GM23338 (cell line): ENCODE results near the gene NRIP3. TPM values are rescaled to one million over a fixed set of nuclear protein-coding genes. Genes with fewer than 3 reads are reported as not detected.

Experiments used
- ATAC-seq: fragments of 200-7000 bp; cut with Tn5 transposase; 3 replicates; pipeline ENCODE4 v1.9.1; 2020
- DNase-seq: peaks from one replicate; pipeline ENCODE4 v3.0.0-alpha.2; 2015; ENCODE audit warnings: low spot score
- H2AFZ ChIP-seq: fragments of 200-600 bp; sonication (generic); 2 replicates; pipeline ENCODE4 v1.8.0; 2016; ENCODE audit warnings: antibody characterized with exemption, mild to moderate bottlenecking, moderate library complexity
- H3F3A ChIP-seq: fragments of 200-600 bp; sonication (generic); replicated peaks from 2 replicates; pipeline ENCODE4 v1.8.0; 2017; ENCODE audit warnings: antibody characterized with exemption, mixed run types, low read depth
- H3K27ac ChIP-seq: fragments of 200-600 bp; sonication (generic); 2 replicates; pipeline ENCODE4 v1.6.1; 2016; ENCODE audit warnings: low read depth
- H3K27me3 ChIP-seq: fragments of 200-600 bp; sonication (generic); 2 replicates; pipeline ENCODE4 v1.8.0; 2016; ENCODE audit warnings: mild to moderate bottlenecking, mixed run types, moderate library complexity; ENCODE audit not compliant: insufficient read depth
- H3K36me3 ChIP-seq: fragments of 200-600 bp; sonication (generic); 2 replicates; pipeline ENCODE4 v1.8.0; 2016; ENCODE audit warnings: mild to moderate bottlenecking; ENCODE audit not compliant: insufficient read depth
- H3K4me1 ChIP-seq: fragments of 200-600 bp; sonication (generic); 2 replicates; pipeline ENCODE4 v1.8.0; 2016; ENCODE audit warnings: mild to moderate bottlenecking, moderate library complexity; ENCODE audit not compliant: insufficient read depth
- H3K4me2 ChIP-seq: fragments of 200-600 bp; sonication (generic); 2 replicates; pipeline ENCODE4 v1.7.1; 2017; ENCODE audit warnings: mixed run types
- H3K4me3 ChIP-seq: fragments of 200-600 bp; sonication (generic); 2 replicates; pipeline ENCODE4 v1.6.1; 2016; ENCODE audit warnings: mixed run types
- H3K79me2 ChIP-seq: fragments of 200-600 bp; sonication (generic); replicated peaks from 2 replicates; pipeline ENCODE4 v1.8.0; 2017; ENCODE audit warnings: mild to moderate bottlenecking; ENCODE audit not compliant: insufficient read depth
- H3K9me2 ChIP-seq: fragments of 200-600 bp; sonication (generic); 2 replicates; pipeline ENCODE4 v1.8.0; 2017; ENCODE audit not compliant: insufficient read depth
- H4K20me1 ChIP-seq: fragments of 200-600 bp; sonication (generic); replicated peaks from 2 replicates; pipeline ENCODE4 v1.8.0; 2017; ENCODE audit warnings: mild to moderate bottlenecking; ENCODE audit not compliant: insufficient read depth
- H3K27ac Mint-ChIP-seq: 2 replicates; pipeline ENCODE4 v1.8.0; 2020; ENCODE audit warnings: inconsistent platforms, mild to moderate bottlenecking, moderate library complexity, mixed read lengths
- H3K27me3 Mint-ChIP-seq: 3 replicates; pipeline ENCODE4 v1.8.0; 2022; ENCODE audit warnings: low read depth, mild to moderate bottlenecking, moderate library complexity, mixed read lengths, inconsistent platforms; ENCODE audit not compliant: insufficient read depth, poor library complexity
- H3K36me3 Mint-ChIP-seq: 3 replicates; pipeline ENCODE4 v1.8.0; 2021; ENCODE audit warnings: low read depth, mild to moderate bottlenecking, inconsistent platforms, moderate library complexity, mixed read lengths
- H3K4me1 Mint-ChIP-seq: 3 replicates; pipeline ENCODE4 v1.8.0; 2020; ENCODE audit warnings: mild to moderate bottlenecking, inconsistent platforms, mixed read lengths
- H3K4me3 Mint-ChIP-seq: 3 replicates; pipeline ENCODE4 v1.8.0; 2021; ENCODE audit warnings: moderate library complexity, mild to moderate bottlenecking, inconsistent platforms, mixed read lengths
- H3K9me3 Mint-ChIP-seq: 3 replicates; pipeline ENCODE4 v1.8.0; 2020; ENCODE audit warnings: moderate library complexity, mild to moderate bottlenecking, inconsistent platforms, mixed read lengths
- CREB1 ChIP-seq: fragments of 250-450 bp; sonication (Bioruptor Pico); IDR thresholded peaks from 2 replicates; pipeline ENCODE4 v1.5.0; 2020; ENCODE audit warnings: low read depth, mild to moderate bottlenecking, moderate library complexity
- CTCF ChIP-seq, 2 experiments: fragments of 200-600 bp in 1 of 2; sonication (generic) in 1 of 2; conservative IDR thresholded peaks; 2 replicates each; pipeline versions ENCODE4 v1.5.1 to v1.6.1; 2016 to 2017; ENCODE audit warnings: antibody characterized with exemption in 2 of 2, low read depth in 2 of 2, mild to moderate bottlenecking in 2 of 2, moderate library complexity in 1 of 2
- EZH2phosphoT487 ChIP-seq: fragments of 200-600 bp; sonication (generic); IDR thresholded peaks from one replicate; pipeline ENCODE4 v1.8.1; 2018; ENCODE audit warnings: antibody characterized with exemption; ENCODE audit not compliant: unreplicated experiment
- JUNB ChIP-seq: IDR thresholded peaks from one replicate; pipeline ENCODE4 v1.6.1; 2016; ENCODE audit warnings: antibody characterized with exemption; ENCODE audit not compliant: unreplicated experiment
- NANOG ChIP-seq: IDR thresholded peaks from 2 replicates; pipeline ENCODE4 v1.6.1; 2016; ENCODE audit warnings: antibody characterized with exemption, borderline replicate concordance
- POLR2AphosphoS5 ChIP-seq: IDR thresholded peaks from 2 replicates; pipeline ENCODE4 v1.6.1; 2016; ENCODE audit warnings: antibody characterized with exemption, low read depth
- ZNF331 ChIP-seq: fragments of 250-450 bp; sonication (Bioruptor Pico); IDR thresholded peaks from 2 replicates; pipeline ENCODE4 v1.5.0; 2020; ENCODE audit warnings: low read depth, mild to moderate bottlenecking, moderate library complexity
- polyA plus RNA-seq: library from polyadenylated mRNA; unstranded; fragments of >200 nt; fragmentation: Nextera tagmentation; extraction: Ambion mirVana; gene quantifications from 2 replicates; pipeline ENCODE4 v1.2.1, GENCODE V29; 2016
- total RNA-seq: library from RNA; depleted of rRNA; stranded (reverse); fragments of >200 nt; shearing (Covaris generic); gene quantifications from 2 replicates; pipeline ENCODE4 v1.2.3, GENCODE V29; 2014
- TF ChIP-seq, protein P1 (sequence below): IDR thresholded peaks from one replicate; pipeline ENCODE4 v1.6.1; 2018; ENCODE audit warnings: antibody characterized with exemption; ENCODE audit not compliant: unreplicated experiment
- TF ChIP-seq, protein P2 (sequence below): IDR thresholded peaks from 2 replicates; pipeline ENCODE4 v1.6.1; 2016; ENCODE audit warnings: antibody characterized with exemption

Gene NRIP3
- total and polyA plus RNA-seq, 2 experiments from 2014 or later: 3.0 to 7.9 TPM

DNA sequence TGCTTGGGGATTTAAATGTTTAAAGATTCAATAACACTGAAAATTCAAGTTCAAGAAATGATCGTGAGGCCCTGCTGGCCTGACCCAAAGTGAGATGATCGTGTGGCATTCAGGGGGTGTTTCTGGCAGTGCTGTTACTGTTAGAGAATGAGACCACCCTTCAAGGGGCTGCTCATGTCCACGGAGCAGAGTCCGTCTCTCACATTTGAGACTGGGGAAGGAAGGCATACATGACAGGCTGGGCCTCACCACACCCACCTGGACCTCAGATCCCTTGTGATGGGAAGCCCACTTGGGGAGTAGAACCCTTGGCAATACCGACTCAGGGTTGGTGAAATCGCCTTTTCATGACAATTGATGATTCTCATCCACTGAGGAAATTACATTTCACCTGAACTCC is 16.1 kb upstream of the NRIP3 start:
- Histone ChIP-seq H3K4me3 (no peak overlapping the region), H2AFZ (no peak overlapping the region), H3F3A (no peaks in the 10 kb centered on the region), H3K4me2 (no peak overlapping the region), H4K20me1 (no peaks in the 10 kb centered on the region), H3K9me2 (peaks cover 3% of the 10 kb centered on the region; the same call in 1 of the 2 replicates), H3K79me2 (no peaks in the 10 kb centered on the region), H3K27ac (no peak overlapping the region), H3K4me1 (peaks cover 7% of the 10 kb centered on the region; the same call in 1 of the 2 replicates), H3K36me3 (no peaks in the 10 kb centered on the region), H3K27me3 (no peaks in the 10 kb centered on the region)
- Mint-ChIP-seq H3K27me3 (peaks cover 3% of the 10 kb centered on the region), H3K27ac (no peak overlapping the region), H3K9me3 (no peaks in the 10 kb centered on the region), H3K4me1 (peaks cover 11% of the 10 kb centered on the region; the same call in 2 of the 3 replicates), H3K4me3 (no peak overlapping the region), H3K36me3 (no peaks in the 10 kb centered on the region)
- TF ChIP-seq, protein P1, sequence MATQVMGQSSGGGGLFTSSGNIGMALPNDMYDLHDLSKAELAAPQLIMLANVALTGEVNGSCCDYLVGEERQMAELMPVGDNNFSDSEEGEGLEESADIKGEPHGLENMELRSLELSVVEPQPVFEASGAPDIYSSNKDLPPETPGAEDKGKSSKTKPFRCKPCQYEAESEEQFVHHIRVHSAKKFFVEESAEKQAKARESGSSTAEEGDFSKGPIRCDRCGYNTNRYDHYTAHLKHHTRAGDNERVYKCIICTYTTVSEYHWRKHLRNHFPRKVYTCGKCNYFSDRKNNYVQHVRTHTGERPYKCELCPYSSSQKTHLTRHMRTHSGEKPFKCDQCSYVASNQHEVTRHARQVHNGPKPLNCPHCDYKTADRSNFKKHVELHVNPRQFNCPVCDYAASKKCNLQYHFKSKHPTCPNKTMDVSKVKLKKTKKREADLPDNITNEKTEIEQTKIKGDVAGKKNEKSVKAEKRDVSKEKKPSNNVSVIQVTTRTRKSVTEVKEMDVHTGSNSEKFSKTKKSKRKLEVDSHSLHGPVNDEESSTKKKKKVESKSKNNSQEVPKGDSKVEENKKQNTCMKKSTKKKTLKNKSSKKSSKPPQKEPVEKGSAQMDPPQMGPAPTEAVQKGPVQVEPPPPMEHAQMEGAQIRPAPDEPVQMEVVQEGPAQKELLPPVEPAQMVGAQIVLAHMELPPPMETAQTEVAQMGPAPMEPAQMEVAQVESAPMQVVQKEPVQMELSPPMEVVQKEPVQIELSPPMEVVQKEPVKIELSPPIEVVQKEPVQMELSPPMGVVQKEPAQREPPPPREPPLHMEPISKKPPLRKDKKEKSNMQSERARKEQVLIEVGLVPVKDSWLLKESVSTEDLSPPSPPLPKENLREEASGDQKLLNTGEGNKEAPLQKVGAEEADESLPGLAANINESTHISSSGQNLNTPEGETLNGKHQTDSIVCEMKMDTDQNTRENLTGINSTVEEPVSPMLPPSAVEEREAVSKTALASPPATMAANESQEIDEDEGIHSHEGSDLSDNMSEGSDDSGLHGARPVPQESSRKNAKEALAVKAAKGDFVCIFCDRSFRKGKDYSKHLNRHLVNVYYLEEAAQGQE: no peak
- TF ChIP-seq JUNB (no peak), NANOG (no peak), CREB1 (CRISPR knock-in tag) (no peak), EZH2phosphoT487 (no peak), ZNF331 (CRISPR knock-in tag) (no peak), CTCF (conservative IDR thresholded peaks at IDR 0.05; ENCODE audit: low read depth in 2 of 2) (no peak), POLR2AphosphoS5 (no peak)
- TF ChIP-seq, protein P2, sequence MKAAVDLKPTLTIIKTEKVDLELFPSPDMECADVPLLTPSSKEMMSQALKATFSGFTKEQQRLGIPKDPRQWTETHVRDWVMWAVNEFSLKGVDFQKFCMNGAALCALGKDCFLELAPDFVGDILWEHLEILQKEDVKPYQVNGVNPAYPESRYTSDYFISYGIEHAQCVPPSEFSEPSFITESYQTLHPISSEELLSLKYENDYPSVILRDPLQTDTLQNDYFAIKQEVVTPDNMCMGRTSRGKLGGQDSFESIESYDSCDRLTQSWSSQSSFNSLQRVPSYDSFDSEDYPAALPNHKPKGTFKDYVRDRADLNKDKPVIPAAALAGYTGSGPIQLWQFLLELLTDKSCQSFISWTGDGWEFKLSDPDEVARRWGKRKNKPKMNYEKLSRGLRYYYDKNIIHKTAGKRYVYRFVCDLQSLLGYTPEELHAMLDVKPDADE: no peak
- no peak for DNase-seq
- ATAC-seq: no peak

GRCh38 chr11:9017773-9018172 is 14.0 kb upstream of the NRIP3 start:
- H3K27ac Mint-ChIP-seq: no peak overlapping the region
- ATAC-seq: no peak
- no peak for TF ChIP-seq CREB1 (CRISPR knock-in tag)
- TF ChIP-seq, protein P1: no peak
- no peak for TF ChIP-seq CTCF (conservative IDR thresholded peaks at IDR 0.05; ENCODE audit: low read depth in 2 of 2)

More at GRCh38 chr11:9017773-9018172, 14.0 kb upstream of the NRIP3 start:
- Histone ChIP-seq H3K36me3 (no peaks in the 10 kb centered on the region), H3K9me2 (peaks cover 3% of the 10 kb centered on the region; the same call in 1 of the 2 replicates), H4K20me1 (no peaks in the 10 kb centered on the region), H3F3A (no peaks in the 10 kb centered on the region), H3K27me3 (no peaks in the 10 kb centered on the region), H3K4me2 (no peak overlapping the region), H3K4me1 (peaks cover 5% of the 10 kb centered on the region; the same call in 1 of the 2 replicates), H3K4me3 (no peak overlapping the region), H2AFZ (no peak overlapping the region), H3K27ac (no peak overlapping the region), H3K79me2 (no peaks in the 10 kb centered on the region)
- DNase-seq: no peak
- Mint-ChIP-seq H3K27me3 (peaks cover 3% of the 10 kb centered on the region), H3K4me1 (peaks cover 9% of the 10 kb centered on the region; the same call in 2 of the 3 replicates), H3K9me3 (peaks cover 5% of the 10 kb centered on the region; the same call in 1 of the 3 replicates), H3K4me3 (no peak overlapping the region), H3K36me3 (no peaks in the 10 kb centered on the region; the same call in 2 of the 3 replicates)
